HG02763 (cell line): Measurements from ENCODE around the gene ITGBL1.
"Not testable (repeated sequence)": the region's sequence is repeated elsewhere in the genome, so short reads cannot be mapped to it uniquely, and the experiment has no call there.

Source experiments
- ATAC-seq: cut with Tn5 transposase; IDR thresholded peaks from one replicate; pipeline ENCODE4 v1.9.1; 2021; ENCODE audit warnings: mild to moderate bottlenecking, moderate library complexity; ENCODE audit not compliant: unreplicated experiment

The ITGBL1 gene

GRCh38 chr13:101499406-101499805 lies 46.9 kb downstream of the ITGBL1 start:
- no peak for ATAC-seq

GRCh38 chr13:101502618-101503017 lies 50.1 kb downstream of the ITGBL1 start:
- no peak for ATAC-seq

GRCh38 chr13:101511161-101511560 lies 58.7 kb downstream of the ITGBL1 start:
- ATAC-seq, result no peak

GRCh38 chr13:101511766-101512165 lies 59.3 kb downstream of the ITGBL1 start:
- ATAC-seq, result no peak

GRCh38 chr13:101512650-101513049 lies 60.2 kb downstream of the ITGBL1 start:
- no peak for ATAC-seq

- ATAC-seq, result no peak
Measured at GRCh38 chr13:101514100-101514499, 61.6 kb downstream of the ITGBL1 start.

GRCh38 chr13:101514695-101515275 lies 62.3 kb downstream of the ITGBL1 start:
- ATAC-seq, result no peak

- no peak for ATAC-seq
Measured at GRCh38 chr13:101515504-101515903, 63.0 kb downstream of the ITGBL1 start.

GRCh38 chr13:101516262-101516661 lies 63.8 kb downstream of the ITGBL1 start:
- no peak for ATAC-seq

- no peak for ATAC-seq
Measured at GRCh38 chr13:101520672-101521071, 68.2 kb downstream of the ITGBL1 start.

GRCh38 chr13:101521371-101521770 lies 68.9 kb downstream of the ITGBL1 start:
- ATAC-seq, result no peak

- no peak for ATAC-seq
Measured at GRCh38 chr13:101522607-101523006, 70.1 kb downstream of the ITGBL1 start.

- ATAC-seq, result no peak
Measured at GRCh38 chr13:101523154-101524131, 71.0 kb downstream of the ITGBL1 start.

- ATAC-seq, result no peak
Measured at GRCh38 chr13:101527130-101527529, 74.7 kb downstream of the ITGBL1 start.

GRCh38 chr13:101529422-101529821 lies 76.9 kb downstream of the ITGBL1 start:
- no peak for ATAC-seq

- ATAC-seq, result no peak
Measured at GRCh38 chr13:101530293-101530692, 77.8 kb downstream of the ITGBL1 start.

GRCh38 chr13:101535192-101535746 lies 82.8 kb downstream of the ITGBL1 start:
- ATAC-seq, result no peak

- ATAC-seq, result no peak
Measured at GRCh38 chr13:101536079-101536478, 83.6 kb downstream of the ITGBL1 start.

- ATAC-seq, result not testable (repeated sequence)
Measured at GRCh38 chr13:101544544-101544943, 92.1 kb downstream of the ITGBL1 start.

- ATAC-seq, result no peak
Measured at GRCh38 chr13:101544979-101545378, 92.5 kb downstream of the ITGBL1 start.

- ATAC-seq, result no peak
Measured at GRCh38 chr13:101545521-101545920, 93.0 kb downstream of the ITGBL1 start.

GRCh38 chr13:101552286-101552685 lies 99.8 kb downstream of the ITGBL1 start:
- no peak for ATAC-seq
